Measurements from ENCODE around the gene ALKBH7.
"Not testable (repeated sequence)": the region's sequence is repeated elsewhere in the genome, so short reads cannot be mapped to it uniquely, and the experiment has no call there.

Gene ALKBH7, protein sequence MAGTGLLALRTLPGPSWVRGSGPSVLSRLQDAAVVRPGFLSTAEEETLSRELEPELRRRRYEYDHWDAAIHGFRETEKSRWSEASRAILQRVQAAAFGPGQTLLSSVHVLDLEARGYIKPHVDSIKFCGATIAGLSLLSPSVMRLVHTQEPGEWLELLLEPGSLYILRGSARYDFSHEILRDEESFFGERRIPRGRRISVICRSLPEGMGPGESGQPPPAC

DNA sequence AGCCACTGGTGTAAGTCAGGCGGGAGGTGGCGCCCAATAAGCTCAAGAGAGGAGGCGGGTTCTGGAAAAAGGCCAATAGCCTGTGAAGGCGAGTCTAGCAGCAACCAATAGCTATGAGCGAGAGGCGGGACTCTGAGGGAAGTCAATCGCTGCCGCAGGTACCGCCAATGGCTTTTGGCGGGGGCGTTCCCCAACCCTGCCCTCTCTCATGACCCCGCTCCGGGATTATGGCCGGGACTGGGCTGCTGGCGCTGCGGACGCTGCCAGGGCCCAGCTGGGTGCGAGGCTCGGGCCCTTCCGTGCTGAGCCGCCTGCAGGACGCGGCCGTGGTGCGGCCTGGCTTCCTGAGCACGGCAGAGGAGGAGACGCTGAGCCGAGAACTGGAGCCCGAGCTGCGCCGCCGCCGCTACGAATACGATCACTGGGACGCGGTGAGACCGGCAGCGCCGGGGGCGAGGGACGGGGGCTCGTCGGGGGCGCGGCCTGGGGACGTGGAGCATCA, at the start of gene ALKBH7:
TSS of gene ALKBH7 (plus strand) at position 201 of the 502 bp plus-strand sequence. CDS start at position 228, 27 bp downstream.
- DNase-seq: peak; percentile 99

DNA sequence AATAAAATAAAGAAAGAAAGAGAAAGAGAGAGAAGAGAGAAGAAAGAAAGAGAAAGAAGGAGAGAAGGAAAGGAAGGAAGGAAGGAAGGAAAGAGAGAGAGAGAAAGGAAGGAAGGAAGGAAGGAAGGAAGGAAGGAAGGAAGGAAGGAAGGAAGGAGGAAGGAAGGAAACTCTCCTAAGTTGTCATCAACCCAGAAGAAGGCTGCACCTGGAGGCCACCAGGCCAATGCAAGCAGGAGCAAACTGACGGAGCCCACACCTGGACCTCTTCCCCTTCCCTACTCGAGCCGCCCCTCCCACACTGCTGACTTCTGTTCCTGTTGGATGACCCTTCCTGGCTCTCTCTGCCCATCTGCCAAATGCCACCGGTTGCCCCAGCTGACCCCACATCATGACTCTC, 47.8 kb upstream of the ALKBH7 start:
- no peak for DNase-seq

DNA sequence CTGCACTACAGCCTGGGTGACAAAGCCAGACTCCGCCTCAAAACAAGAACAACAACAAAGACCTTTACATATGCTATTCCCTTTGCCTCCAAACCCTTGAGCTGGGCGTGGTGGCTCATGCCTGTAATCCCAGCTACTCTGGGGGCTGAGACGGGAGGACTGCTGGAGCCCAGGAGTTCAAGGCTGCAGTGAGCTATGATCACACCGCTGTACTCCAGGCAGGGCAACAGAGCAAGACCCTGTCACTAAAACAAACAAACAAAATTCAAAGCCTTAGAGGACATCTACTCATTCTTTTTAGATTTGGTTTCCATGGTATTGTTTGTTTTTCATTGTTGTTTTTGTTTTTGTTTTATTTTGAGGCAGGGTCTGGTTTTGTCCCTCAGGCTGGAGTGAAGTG, 47.0 kb upstream of the ALKBH7 start:
- DNase-seq: no peak

DNA sequence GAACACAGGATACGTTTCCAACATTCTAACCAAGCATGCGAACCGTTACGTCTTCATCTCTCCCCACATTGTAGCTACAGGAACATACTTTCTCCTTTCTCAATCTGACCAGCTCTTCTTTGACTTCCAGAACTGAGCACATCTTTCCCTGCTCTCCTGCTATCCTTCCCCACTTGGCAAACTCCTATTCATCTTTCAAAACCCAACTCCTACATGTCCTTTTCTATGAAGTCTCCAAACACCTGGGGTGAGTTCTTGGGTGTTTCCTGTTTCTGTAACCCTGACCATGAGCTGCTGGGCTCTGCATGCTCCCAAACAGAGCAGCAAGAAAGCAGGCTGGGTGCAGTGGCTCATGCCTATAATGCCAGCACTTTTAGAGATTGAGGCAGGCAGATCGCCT, 45.8 kb upstream of the ALKBH7 start:
- DNase-seq: no peak

DNA sequence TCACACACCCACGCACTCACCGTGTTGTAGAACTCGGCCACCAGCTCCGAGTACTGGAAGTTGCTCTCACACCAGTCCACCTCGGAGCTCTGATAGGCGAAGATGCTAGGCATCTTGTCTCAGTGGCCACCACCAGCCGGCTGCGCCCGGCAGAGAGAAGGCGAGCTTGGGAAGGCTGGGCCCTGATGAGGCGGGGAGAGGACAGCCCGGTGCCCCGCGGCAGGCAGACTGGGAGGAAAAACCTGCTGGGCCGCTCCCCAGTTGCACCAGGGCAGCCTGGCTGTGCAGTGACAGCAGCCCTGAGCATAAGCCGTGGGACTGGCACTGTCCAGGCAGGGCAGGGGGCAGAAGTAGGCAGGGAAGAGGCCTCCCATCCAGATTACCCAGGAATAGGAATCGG, 39.2 kb upstream of the ALKBH7 start, which contains the start of gene ACER1:
TSS of gene ACER1 (minus strand) at position 174 of the 400 bp plus-strand sequence. CDS start at position 113, 61 bp downstream.
- no peak for DNase-seq

DNA sequence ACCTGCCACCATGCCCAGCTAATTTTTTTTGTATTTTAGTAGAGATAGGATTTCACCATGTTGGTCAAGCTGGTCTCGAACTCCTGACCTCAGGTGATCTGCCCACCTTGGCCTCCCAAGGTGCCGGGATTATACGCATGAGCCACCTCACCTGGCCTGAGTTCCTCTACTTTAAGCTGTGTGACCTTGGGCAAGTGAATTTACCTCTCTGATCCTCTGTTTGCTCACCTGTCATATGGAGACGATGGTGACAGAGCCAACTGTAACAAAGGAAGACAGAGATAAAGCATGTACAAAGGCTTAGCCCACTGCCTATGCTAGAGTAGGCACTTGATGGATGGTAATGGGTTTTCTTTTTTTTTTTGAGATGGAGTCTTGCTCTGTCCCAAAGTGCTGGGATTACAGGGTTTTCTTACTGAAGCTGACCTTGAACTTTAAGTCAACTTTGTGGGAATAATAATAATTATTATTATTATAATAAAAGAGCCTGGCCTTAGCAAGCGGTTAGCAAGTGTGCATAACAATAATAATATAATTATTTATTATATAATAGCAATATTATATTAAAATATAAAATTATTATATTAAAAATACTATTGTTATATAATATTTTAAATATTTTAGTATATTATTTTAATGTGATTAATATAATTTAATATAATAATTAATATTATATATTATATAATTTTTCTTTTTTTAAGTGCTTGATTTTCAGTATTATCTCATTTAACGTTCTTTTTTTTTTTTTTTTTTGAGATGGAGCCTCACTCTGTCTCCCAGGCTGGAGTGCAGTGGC, 37.9 kb upstream of the ALKBH7 start:
- DNase-seq: no peak

DNA sequence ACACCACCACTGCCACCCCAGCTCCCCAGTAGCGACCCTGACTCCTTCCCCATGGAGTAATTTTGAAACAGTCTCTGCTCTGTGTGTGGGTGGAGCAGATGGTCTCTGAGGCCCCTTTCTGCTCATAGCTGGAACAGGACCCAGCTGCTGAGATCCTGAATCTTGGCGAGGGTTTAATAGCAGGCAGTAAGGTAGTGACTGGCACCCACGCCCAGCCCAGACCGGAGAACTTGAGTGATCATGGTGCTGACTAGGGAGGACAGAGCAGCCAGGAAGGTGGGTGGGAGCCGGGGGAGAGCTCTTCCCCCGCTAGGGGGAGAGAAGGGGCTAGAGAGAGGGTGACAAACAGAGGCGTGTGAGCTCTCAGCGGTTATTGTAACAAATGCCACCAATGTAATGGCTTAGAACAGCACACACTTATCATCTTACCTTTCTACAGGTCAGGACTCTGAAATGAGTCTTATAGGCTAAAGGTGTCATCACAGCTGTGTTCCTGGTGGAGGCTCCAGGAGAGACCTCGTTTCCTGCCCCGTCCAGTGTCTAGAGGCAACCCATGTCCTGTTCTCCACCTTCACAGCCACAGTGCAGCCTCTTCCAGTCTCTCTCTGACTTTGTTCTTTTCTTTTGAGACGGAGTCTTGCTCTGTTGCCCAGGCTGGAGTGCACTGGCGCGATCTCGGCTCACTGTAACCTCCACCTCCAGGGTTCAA, 31.9 kb upstream of the ALKBH7 start:
- DNase-seq: no peak

DNA sequence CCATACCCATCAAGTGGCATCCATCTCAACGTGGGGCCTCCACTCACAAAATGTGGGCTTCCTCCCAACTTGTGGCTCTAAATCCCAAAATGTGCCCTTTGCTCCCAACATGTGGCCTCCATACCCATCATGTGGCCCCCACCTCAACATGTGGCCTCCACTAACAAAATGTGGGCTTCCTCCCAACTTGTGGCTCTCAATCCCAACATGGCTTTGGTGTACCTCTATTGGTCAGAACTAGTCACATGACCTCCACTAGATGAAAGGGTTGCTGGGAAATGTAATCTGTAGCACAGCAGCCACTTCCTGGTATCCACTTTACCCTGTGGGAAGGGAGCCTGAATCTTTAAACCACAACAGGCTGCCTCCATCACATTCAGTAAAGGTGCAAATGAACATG, 29.1 kb upstream of the ALKBH7 start:
- no peak for DNase-seq

DNA sequence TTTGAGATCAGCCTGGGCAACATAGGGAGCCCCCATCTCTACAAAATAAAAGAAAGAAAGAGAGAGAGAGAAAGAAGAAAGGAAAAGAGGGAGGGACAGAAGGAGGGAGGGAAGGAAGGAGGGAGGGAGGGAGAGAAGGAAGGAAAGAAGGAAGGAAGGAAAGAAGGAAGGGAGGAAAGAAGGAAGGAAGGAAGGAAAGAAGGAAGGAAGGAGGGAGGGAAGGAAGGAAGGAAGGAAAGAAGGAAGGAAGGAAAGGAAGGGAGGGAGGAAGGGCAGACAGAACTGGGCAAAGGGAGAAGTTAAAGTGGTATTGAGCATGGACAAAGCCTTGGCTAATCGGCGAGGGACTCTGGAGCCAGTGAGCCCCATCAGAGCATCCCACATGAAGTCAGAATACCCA, 23.3 kb upstream of the ALKBH7 start:
- not testable (repeated sequence) for DNase-seq

DNA sequence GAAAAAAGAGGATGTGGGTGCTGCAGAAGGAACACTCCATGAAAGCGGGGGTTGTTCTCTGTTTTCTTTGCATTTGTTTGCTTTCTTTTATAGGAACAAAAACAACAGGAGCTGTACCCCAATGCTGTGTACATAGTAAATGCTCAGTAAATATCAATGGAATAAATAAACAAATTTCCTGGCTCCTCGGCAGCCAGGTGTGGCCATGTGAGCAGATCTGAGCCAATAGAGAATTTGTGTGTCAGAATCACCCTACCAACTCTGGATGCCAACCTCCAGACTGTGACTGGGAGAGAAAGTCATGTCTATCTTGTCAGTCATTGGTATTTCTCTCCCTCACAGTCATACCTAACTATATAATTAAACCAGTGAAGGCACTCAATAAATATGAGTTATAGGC, 21.9 kb upstream of the ALKBH7 start:
- DNase-seq: no peak

DNA sequence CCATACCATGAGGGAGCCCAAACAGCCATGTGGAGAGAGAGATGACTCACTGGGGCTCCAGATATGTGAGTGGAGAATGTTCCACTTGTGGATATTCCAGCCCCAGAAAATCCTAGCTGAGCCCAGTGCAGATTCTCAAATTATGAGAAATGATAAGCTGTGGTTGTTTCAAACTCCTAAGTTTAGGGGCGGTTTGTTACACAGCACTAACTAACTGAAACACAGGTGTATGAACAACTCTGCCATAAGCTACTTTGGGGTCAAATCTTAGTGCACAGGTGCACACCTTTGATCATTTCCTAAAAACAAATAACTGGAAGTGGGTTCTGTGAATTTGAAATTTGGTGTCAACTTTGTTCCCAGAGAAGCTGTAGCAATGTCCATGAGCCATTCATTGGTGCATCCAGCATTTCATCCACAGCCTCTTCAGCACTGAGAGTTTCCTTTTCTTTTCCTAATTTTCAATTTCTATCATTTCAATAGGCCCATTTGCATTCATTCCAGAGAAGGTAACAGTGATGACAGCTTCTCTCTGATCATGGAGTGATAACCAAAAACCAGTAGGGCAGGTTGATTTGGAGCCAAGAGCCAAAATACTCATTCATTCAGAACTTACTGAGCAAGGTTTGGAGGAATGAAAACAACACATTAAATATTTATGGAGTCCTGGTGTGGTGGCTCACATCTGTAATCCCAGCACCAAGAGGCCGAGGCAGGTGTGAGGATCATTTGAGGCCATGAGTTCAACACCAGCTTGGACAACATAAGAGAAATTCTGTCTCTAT, 20.0 kb upstream of the ALKBH7 start:
- no peak for DNase-seq

DNA sequence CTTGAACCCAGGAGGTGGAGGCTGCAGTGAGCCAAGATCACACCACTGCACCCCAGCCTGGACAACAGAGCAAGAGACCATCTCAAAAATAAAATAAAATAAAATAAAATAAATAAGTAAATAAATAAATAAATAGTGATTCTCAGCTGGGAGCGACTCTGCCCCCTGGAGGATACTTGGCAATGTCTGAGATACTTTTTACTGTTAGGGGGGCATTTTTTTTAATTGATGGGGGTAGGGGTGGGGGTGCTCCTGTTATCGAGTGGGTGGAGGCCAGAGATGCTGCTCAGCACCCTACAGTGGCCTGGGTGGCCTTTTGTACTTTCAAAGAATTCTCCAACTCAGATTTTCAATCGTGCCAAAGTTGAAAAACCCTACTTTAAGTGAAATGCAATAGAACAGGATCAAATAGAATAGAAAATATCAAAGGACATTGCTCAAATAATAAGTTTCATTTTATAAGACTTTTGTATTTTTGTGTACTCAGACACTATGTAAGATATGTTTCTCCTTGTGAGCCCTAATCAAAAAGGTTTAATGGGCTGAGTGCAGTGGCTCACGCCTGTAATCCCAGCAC, 18.4 kb upstream of the ALKBH7 start:
- no peak for DNase-seq

DNA sequence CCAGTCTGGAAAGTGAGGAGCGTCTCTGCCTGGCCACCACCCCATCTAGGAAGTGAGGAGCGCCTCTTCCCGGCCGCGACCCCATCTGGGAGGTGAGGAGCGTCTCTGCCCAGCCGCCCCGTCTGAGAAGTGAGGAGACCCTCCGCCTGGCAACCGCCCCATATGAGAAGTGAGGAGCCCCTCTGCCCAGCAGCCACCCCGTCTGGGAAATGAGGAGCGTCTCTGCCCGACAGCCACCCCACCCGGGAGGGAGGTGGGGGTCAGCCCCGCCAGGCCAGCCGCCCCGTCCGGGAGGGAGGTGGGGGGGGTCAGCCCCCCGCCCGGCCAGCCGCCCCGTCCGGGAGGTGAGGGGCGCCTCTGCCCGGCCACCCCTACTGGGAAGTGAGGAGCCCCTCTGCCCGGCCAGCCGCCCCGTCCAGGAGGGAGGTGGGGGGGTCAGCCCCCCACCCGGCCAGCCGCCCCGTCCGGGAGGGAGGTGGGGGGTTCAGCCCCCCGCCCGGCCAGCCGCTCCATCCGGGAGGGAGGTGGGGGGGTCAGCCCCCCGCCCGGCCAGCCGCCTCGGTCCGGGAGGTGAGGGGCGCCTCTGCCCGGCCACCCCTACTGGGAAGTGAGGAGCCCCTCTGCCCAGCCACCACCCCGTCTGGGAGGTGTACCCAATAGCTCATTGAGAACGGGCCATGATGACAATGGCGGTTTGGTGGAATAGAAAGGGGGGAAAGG, 17.1 kb upstream of the ALKBH7 start:
- DNase-seq: not testable (repeated sequence)

DNA sequence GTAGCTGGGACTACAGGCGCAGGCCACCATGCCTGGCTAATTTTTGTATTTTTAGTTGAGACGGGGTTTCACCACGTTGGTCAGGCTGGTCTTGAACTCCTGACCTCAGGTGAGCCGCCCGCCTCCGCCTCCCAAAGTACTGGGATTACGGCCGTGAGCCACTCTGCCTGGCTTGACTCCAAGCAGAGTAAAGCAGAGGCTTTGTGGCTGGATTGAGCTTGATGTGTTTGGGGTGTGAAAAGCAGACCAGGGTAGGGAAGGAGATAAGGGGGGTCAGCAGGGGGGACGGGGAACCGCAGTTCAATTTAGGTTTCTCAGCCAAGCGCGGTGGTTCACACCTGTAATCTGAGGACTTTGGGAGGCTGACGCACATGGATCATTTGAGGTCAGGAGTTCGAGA, 15.4 kb upstream of the ALKBH7 start:
- no peak for DNase-seq

DNA sequence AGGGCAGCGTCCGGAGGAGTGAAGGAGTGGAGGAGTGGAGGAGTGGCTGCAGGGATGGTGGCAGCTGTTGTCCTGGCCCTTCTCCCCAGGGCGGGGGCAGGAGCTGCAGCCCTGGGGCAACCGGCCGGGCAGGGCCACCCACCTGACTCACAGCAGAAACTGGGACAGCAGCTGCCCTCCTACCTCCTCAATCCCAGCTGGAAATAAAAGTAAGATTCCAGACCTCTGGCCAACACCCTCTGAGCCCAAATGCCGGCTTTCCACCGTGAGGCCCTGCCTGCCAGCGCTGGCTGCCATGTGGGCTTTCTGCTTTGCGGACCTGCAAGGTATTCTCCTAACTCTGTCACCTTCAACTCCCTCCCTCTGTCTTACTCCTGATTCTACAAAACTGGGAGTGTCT, 14.6 kb upstream of the ALKBH7 start:
- no peak for DNase-seq

DNA sequence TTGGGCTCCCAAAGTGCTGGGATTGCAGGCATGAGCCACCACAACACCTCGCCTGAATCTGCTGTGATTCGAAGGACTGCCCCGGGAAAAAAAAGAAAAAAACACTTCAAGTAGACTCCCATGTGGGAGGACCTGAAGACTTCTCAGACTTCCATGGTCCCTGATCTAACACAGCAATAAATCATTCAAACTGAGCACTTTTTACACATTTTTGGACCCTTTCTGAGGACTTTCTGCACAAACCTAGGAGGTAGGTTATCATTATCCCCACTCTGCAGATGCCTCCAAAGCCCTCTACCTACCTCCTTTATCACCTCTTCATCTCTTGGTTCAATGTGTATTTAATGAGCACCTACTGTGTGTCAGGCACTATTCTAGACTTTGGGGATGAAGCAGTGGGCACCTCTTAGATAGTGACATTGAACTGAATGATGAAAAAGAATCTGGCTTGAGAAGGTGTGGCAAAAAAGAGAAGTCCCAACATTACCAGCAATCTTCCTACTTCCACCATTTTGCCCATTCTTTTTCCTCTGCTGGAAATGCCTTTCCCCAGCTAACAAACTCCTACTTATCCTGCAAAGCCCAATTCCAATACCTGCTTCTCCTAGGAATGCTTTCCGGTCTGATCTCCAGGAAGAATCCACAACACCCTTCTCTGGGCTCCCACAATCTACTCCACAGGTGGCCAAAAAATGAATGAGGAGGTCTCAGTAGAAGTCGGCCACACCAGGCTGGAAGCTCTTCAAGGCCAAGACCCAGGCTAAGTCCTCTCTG, 12.8 kb upstream of the ALKBH7 start:
- DNase-seq: no peak

DNA sequence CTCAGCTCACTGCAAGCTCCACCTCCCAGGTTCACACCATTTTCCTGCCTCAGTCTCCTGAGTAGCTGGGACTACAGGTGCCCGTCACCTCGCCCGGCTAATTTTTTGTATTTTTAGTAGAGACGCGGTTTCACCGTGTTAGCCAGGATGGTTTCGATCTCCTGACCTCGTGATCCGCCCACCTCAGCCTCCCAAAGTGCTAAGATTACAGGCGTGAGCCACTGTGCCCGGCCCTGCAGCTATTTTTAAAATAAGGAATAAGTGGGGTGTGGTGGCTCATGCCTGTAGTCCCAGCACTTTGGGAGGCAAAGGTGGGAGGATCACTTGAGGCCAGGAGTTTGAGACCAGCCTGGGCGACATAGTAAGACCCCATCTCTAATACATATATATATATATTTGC, 12.1 kb upstream of the ALKBH7 start:
- not testable (repeated sequence) for DNase-seq

DNA sequence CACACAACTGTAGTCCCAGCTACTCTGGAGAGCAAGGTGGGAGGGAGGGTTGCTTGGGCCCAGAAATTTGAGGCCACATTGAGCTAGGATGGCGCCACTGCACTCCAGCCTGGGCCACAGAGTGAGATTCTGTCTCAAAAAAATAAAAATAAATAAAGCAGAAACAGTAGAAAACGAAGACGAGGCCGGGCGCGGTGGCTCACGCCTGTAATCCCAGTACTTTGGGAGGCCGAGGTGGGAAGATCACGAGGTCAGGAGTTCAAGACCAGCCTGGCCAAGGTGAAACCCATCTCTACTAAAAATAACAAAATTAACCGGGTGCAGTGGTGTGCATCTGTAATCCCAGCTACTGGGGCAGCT, 11.8 kb upstream of the ALKBH7 start:
- DNase-seq: not testable (repeated sequence)

DNA sequence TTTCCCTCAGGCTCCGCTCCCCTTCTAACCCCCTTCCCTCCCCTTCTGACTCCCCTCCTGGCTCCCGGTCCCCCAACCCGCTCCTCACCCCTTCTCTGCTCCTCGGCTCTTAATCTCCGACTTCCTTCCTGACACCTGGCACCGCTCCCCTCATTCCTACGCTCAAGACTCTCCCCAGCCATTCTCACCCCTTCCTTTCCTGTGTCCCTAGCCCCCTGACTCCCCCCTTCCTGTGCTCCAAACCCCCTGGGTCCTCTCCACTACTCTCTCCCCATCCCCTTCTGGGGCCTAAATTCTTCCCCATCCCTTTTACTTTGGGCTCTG, 10.6 kb upstream of the ALKBH7 start:
- DNase-seq: peak in 1 of 2 donors; percentile 8

DNA sequence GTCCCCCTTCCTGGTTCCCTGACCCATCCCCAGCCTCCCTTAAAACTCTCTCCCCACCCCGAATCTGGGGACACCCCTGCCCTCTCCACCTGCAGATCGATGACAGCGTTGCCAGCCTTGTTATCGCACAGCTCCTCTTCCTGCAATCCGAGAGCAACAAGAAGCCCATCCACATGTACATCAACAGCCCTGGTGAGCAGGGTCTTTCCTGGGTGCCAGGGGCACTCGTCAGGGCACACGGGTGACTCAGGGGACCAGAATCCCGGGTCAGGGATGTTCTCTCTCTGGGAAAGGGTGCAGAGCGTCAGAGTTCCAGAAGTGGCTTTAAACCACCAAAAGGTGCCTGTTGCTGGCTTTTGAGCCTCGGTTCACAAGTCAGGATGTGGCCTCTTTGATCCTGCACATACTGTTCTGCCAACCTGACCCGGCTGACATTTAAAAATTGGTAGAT, 10.2 kb upstream of the ALKBH7 start:
- DNase-seq: peak; percentile 17 to 57

DNA sequence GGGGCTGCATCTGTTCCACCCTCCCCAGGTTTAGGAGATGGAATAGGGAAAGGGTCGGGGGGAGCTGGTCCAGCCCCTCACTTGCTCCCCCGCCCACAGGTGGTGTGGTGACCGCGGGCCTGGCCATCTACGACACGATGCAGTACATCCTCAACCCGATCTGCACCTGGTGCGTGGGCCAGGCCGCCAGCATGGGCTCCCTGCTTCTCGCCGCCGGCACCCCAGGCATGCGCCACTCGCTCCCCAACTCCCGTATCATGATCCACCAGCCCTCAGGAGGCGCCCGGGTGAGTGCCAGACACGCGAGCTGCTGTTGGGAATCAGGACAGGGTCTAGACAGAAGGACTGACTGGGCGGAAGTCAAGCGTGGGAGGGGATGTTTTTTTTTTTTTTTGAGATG, 8.2 kb upstream of the ALKBH7 start:
- no peak for DNase-seq
